K562 (cell line): Measurements from ENCODE around the gene SEC63. TPM values are rescaled to one million over a fixed set of nuclear protein-coding genes. Genes with fewer than 3 reads are reported as not detected.

Experiments used
- ATAC-seq: fragments of 200-7000 bp; cut with Tn5 transposase; 3 replicates; pipeline ENCODE4 v1.9.1; 2020; ENCODE audit warnings: moderate library complexity
- BruUV-seq: library from RNA; stranded (reverse); fragments of 400-500 nt; replicated peaks from 2 replicates; lab custom pipeline; 2021; lab: Mats Ljungman, UMichigan
- CTCF ChIA-PET: fragments of 300-600 bp; formaldehyde crosslinking; extraction: SDS; loops from one replicate; lab custom pipeline; 2021; ENCODE audit warnings: low intra/inter-chr PET ratio; lab: Yijun Ruan, JAX
- POLR2A ChIA-PET: fragments of 300-600, 350-650 bp; sonication (Branson Sonifier 250); formaldehyde crosslinking; extraction: SDS; loops from one replicate; lab custom pipeline; 2021; ENCODE audit warnings: antibody characterized with exemption, inconsistent platforms; lab: Yijun Ruan, JAX
- DNase-seq, 4 experiments: peaks; one replicate each; pipeline versions ENCODE4 v3.0.0 to v3.0.0-alpha.2; 2011 to 2018; ENCODE audit warnings: low spot score in 3 of 4, mixed read lengths in 3 of 4; ENCODE audit errors: extremely low read depth in 1 of 4
- FAIRE-seq: peaks from 2 replicates; lab custom pipeline; 2011; peaks lifted over from hg19 to GRCh38; lab: Jason Lieb, UNC
- H2AFZ ChIP-seq: 2 replicates; pipeline ENCODE4 v1.6.0; 2011; ENCODE audit warnings: low read depth, low read length, control low read depth, inconsistent platforms
- H3K27ac ChIP-seq: fragments of 200-600 bp; 3 replicates; pipeline ENCODE4 v1.8.0; 2011; ENCODE audit warnings: low read depth, mild to moderate bottlenecking, control low read depth, inconsistent platforms, low read length, moderate library complexity, mixed read lengths; ENCODE audit errors: extremely low read depth
- H3K27me3 ChIP-seq, 2 experiments: fragments of 300-600 bp in 1 of 2; 2 replicates in 1 of 2; 3 replicates in 1 of 2; pipeline versions ENCODE4 v1.6.0 to v1.8.0; 2011; ENCODE audit warnings: inconsistent platforms in 2 of 2, low read length in 2 of 2, mild to moderate bottlenecking in 1 of 2, mixed read lengths in 1 of 2, moderate library complexity in 1 of 2; ENCODE audit not compliant: control insufficient read depth in 2 of 2, insufficient read depth in 2 of 2
- H3K36me3 ChIP-seq: fragments of 300-600 bp; 3 replicates; pipeline ENCODE4 v1.8.0; 2011; ENCODE audit warnings: mild to moderate bottlenecking, low read length, inconsistent platforms; ENCODE audit not compliant: control insufficient read depth, insufficient read depth
- H3K4me1 ChIP-seq, 2 experiments: fragments of 200-600 bp in 1 of 2; replicated peaks in 1 of 2; 2 replicates in 1 of 2; 3 replicates in 1 of 2; pipeline versions ENCODE4 v1.5.1 to v1.8.0; 2011; ENCODE audit warnings: inconsistent platforms in 2 of 2, low read length in 2 of 2, mild to moderate bottlenecking in 1 of 2, mixed read lengths in 1 of 2, moderate library complexity in 1 of 2; ENCODE audit not compliant: control insufficient read depth in 2 of 2, insufficient read depth in 2 of 2
- H3K4me2 ChIP-seq: 2 replicates; pipeline ENCODE4 v1.6.1; 2011; ENCODE audit warnings: low read length, control low read depth, inconsistent platforms, mixed read lengths; ENCODE audit not compliant: insufficient read depth
- H3K4me3 ChIP-seq: fragments of 200-600 bp; sonication (generic), shearing (Covaris generic); 2 replicates; pipeline ENCODE4 v1.5.1; 2016; ENCODE audit warnings: control low read depth, inconsistent platforms
- H3K79me2 ChIP-seq: fragments of 200-600 bp; 3 replicates; pipeline ENCODE4 v1.8.0; 2011; ENCODE audit warnings: low read length, inconsistent platforms; ENCODE audit not compliant: control insufficient read depth, insufficient read depth
- H3K9ac ChIP-seq, 2 experiments: 2 replicates each; pipeline versions ENCODE4 v1.6.0 to v1.6.1; 2011; ENCODE audit warnings: low read depth in 2 of 2, low read length in 2 of 2, control low read depth in 1 of 2, inconsistent platforms in 1 of 2, mild to moderate bottlenecking in 1 of 2, mixed read lengths in 1 of 2; ENCODE audit not compliant: insufficient read depth in 1 of 2
- H3K9me1 ChIP-seq: one replicate; pipeline ENCODE4 v1.6.0; 2011; ENCODE audit warnings: inconsistent platforms, mild to moderate bottlenecking, low read length, moderate library complexity; ENCODE audit not compliant: control insufficient read depth, insufficient read depth
- H3K9me3 ChIP-seq: replicated peaks from 2 replicates; pipeline ENCODE4 v1.5.1; 2011; ENCODE audit warnings: low read depth, low read length, inconsistent platforms; ENCODE audit not compliant: control insufficient read depth, insufficient read depth
- H4K20me1 ChIP-seq: replicated peaks from 2 replicates; pipeline ENCODE4 v1.6.1; 2011; ENCODE audit warnings: low read length, inconsistent platforms, mixed read lengths; ENCODE audit not compliant: control insufficient read depth, insufficient read depth
- CBX2 ChIP-seq: fragments of 200-600 bp; sonication (generic); IDR thresholded peaks from one replicate; pipeline ENCODE4 v1.6.1; 2012; ENCODE audit warnings: mild to moderate bottlenecking, low read length, inconsistent platforms; ENCODE audit not compliant: insufficient read depth, poor library complexity, severe bottlenecking
- DMBX1 ChIP-seq: fragments of 250-450 bp; sonication (Bioruptor Pico); IDR thresholded peaks from 2 replicates; pipeline ENCODE4 v1.8.0; 2022; ENCODE audit warnings: inconsistent platforms, mild to moderate bottlenecking, moderate library complexity, borderline replicate concordance
- DPF2 ChIP-seq: fragments of 450-650 bp; IDR thresholded peaks from 2 replicates; pipeline ENCODE4 v1.6.1; 2016
- NFE2L1 ChIP-seq: fragments of 450-650 bp; IDR thresholded peaks from 2 replicates; pipeline ENCODE4 v1.6.1; 2016; ENCODE audit warnings: missing genetic modification characterization, low read depth, mild to moderate bottlenecking, missing compliant biosample characterization, moderate library complexity, borderline replicate concordance
- PHF8 ChIP-seq: fragments of 200-600 bp; sonication (generic); IDR thresholded peaks from 2 replicates; pipeline ENCODE4 v1.6.1; 2012; ENCODE audit warnings: mixed run types, mild to moderate bottlenecking, inconsistent platforms, low read length, moderate library complexity, borderline replicate concordance
- RBM34 ChIP-seq: fragments of 200-400 bp; formaldehyde crosslinking; IDR thresholded peaks from 2 replicates; pipeline ENCODE4 v1.6.1; 2018; ENCODE audit warnings: low read length, borderline replicate concordance; ENCODE audit not compliant: insufficient read depth
- RERE ChIP-seq: sonication (generic); formaldehyde crosslinking; IDR thresholded peaks from 2 replicates; pipeline ENCODE4 v1.8.0; 2023; ENCODE audit warnings: missing genetic modification reagents, mild to moderate bottlenecking, borderline replicate concordance
- SIX5 ChIP-seq, 2 experiments: IDR thresholded peaks; 2 replicates each; pipeline ENCODE4 v1.6.1; 2011; ENCODE audit warnings: low read length in 2 of 2, borderline replicate concordance in 1 of 2, low read depth in 1 of 2, mild to moderate bottlenecking in 1 of 2, moderate library complexity in 1 of 2; ENCODE audit not compliant: insufficient read depth in 1 of 2
- SMARCA5 ChIP-seq: fragments of 450-650 bp; IDR thresholded peaks from 2 replicates; pipeline ENCODE4 v1.6.1; 2016
- SREBF1 ChIP-seq: fragments of 150-350 bp; IDR thresholded peaks from 2 replicates; pipeline ENCODE4 v1.6.1; 2014; ENCODE audit warnings: antibody characterized with exemption, low read depth, low read length, borderline replicate concordance
- ZFP36 ChIP-seq: fragments of 150-350 bp; IDR thresholded peaks from 2 replicates; pipeline ENCODE4 v1.6.1; 2018; ENCODE audit warnings: low read length, low read depth; ENCODE audit not compliant: partially characterized antibody
- ZNF398 ChIP-seq: fragments of 250-450 bp; sonication (Bioruptor Pico); IDR thresholded peaks from 2 replicates; pipeline ENCODE4 v1.8.0; 2021; ENCODE audit warnings: moderate library complexity, mild to moderate bottlenecking, inconsistent platforms
- ZNF512 ChIP-seq: IDR thresholded peaks from 2 replicates; pipeline ENCODE4 v1.6.1; 2016; ENCODE audit warnings: missing genetic modification characterization, missing compliant biosample characterization
- WGBS: fragments of 100-300 bp; shearing (Covaris generic); methylation state at CpG from one replicate; pipeline ENCODE4 v1.1.6; 2016; ENCODE audit warnings: low coverage, mixed read lengths; ENCODE audit not compliant: insufficient coverage; ENCODE audit errors: missing lambda C conversion rate; 5-methylcytosine and 5-hydroxymethylcytosine counted together
- in situ Hi-C: fragments of 300-500 bp; cut with MboI; formaldehyde crosslinking; loops from 4 replicates; pipeline ENCODE4 v1.15.0; 2018; ENCODE audit warnings: inconsistent platforms, mixed read lengths
- intact Hi-C: fragments of 100-400 bp; cut with micrococcal nuclease; formaldehyde crosslinking; loops from 2 replicates; pipeline ENCODE4 v1.14.2; 2022
- polyA plus RNA-seq, 8 experiments: library from polyadenylated mRNA; depleted of rRNA in 4 of 8; stranded (reverse) in 5 of 8; unstranded in 3 of 8; fragments of >200 nt; fragmentation: Nextera tagmentation in 2 of 8; fragmentation: Illumina TruSeq in 1 of 8; extraction: Ambion mirVana in 2 of 8; extraction: Trizol in 1 of 8; gene quantifications; 2 replicates each; pipeline versions ENCODE4 v1.2.1 to v1.2.3, GENCODE V29; 2011 to 2014; ENCODE audit warnings: inconsistent platforms in 1 of 8, missing spikeins in 1 of 8
- total RNA-seq, 7 experiments: library from RNA; depleted of rRNA in 6 of 7; stranded (reverse); fragments of >200 nt in 6 of 7; fragmentation: Illumina TruSeq in 2 of 7; extraction: Trizol in 2 of 7; gene quantifications; 2 replicates each; pipeline versions ENCODE4 v1.2.1 to v1.2.3, GENCODE V29; 2011 to 2021; ENCODE audit warnings: low replicate concordance in 1 of 7

SEC63 gene
- total and polyA plus RNA-seq, 9 of the 15 experiments (the other 6 are each of a cell fraction or from before 2014, with no cell fraction given), result 13.8 to 74.6 (median 28.4) TPM

- ATAC-seq, result no peak
- H3K4me2 ChIP-seq, result no peak overlapping the region
- WGBS, result 18% methylated on average over 6 of the region's 6 CpGs
- no peak overlapping the region for H2AFZ ChIP-seq
- no peaks in the 10 kb centered on the region for H3K36me3 ChIP-seq
- in situ Hi-C loops, result loop anchor here (5.0 kb wide), 1 partner anchor 546 kb away; no protein-coding TSS in a partner anchor
- no peak overlapping the region for H3K4me3 ChIP-seq
- BruUV-seq, result no TSS peak
- H3K4me1 ChIP-seq, result peaks cover 3 to 5% of the 10 kb centered on the region in 2 experiments; a peak in 3 of 5 replicates
- intact Hi-C loops, result loop anchor here (2.0 to 5.0 kb wide), 2 partner anchors 131 to 545 kb away; no protein-coding TSS in a partner anchor
- POLR2A ChIA-PET, result no interaction called here
- no peaks in the 10 kb centered on the region for H3K79me2 ChIP-seq
- no peak overlapping the region for H3K9ac ChIP-seq
- no peaks in the 10 kb centered on the region for H3K9me1 ChIP-seq
- FAIRE-seq, result no peak
- no peak overlapping the region for H3K27ac ChIP-seq
- no peaks in the 10 kb centered on the region for H4K20me1 ChIP-seq
- H3K27me3 ChIP-seq, result no peaks in the 10 kb centered on the region
- DNase-seq, result no peak
- H3K9me3 ChIP-seq, result no peaks in the 10 kb centered on the region
- CTCF ChIA-PET, result interaction anchor here (2.6 to 4.3 kb wide), 2 partner anchors 68 to 545 kb away, joined by 19 to 39 read pairs; no protein-coding TSS in a partner anchor
- TF ChIP-seq PHF8 (no peak), SREBF1 (no peak), DPF2 (no peak), DMBX1 (CRISPR knock-in tag) (no peak), RBM34 (no peak), CBX2 (no peak), ZNF512 (tag) (no peak), RERE (no peak), ZFP36 (no peak), SIX5 (IDR thresholded peaks at IDR 0.05; ENCODE audit: borderline replicate concordance in 1 of 2, insufficient read depth in 1 of 2, low read depth in 1 of 2, low read length in 2 of 2) (no peak), ZNF398 (no peak), SMARCA5 (no peak), NFE2L1 (tag) (no peak)
Measured at GRCh38 chr6:107981695-107982094, 23.7 kb upstream of the SEC63 start.
